Fibroblast of mammary gland (primary cell): Measurements from ENCODE around the gene PTPRN2.

ENCODE experiments used
- DNase-seq: peaks from one replicate; pipeline ENCODE4 v3.0.0-alpha.2; 2010; ENCODE audit warnings: low read depth
- H3K4me3 ChIP-seq: 2 replicates; pipeline ENCODE4 v1.5.1; 2011; ENCODE audit warnings: low read depth, mild to moderate bottlenecking, low read length, moderate library complexity; ENCODE audit not compliant: control insufficient read depth
- TF ChIP-seq, protein P1 (sequence below): conservative IDR thresholded peaks from 2 replicates; pipeline ENCODE4 v1.5.1; 2011; ENCODE audit warnings: low read depth, low read length, inconsistent platforms; ENCODE audit not compliant: control insufficient read depth, insufficient read depth

The PTPRN2 gene

DNA sequence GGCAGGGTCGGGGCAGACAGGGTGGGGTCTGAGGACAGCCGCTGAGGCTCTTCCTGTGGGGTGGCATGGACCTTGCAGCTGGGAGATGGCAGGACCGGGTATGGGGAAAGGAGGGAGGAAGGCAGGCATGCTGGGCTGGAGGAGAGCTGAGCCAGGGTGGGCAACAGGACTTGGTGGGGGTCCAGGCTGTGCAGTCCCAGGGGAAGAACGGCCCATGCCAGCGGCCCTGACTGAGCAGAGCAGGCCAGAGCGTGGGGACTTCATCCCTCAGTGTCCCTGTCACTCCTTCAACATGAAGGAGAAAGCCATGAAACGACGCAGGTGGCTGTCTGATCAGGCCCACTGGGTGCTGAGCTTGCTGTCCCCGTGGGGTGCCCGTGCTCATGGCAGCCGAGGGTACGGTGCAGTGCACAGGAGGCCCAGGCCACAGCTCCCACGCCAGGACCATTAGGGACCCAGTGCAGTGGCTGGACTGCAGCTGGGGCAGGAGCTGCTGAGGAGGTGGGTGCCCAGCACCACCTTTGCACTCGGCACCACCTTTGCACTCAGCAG lies 519.6 kb downstream of the PTPRN2 start:
- TF ChIP-seq, protein P1, sequence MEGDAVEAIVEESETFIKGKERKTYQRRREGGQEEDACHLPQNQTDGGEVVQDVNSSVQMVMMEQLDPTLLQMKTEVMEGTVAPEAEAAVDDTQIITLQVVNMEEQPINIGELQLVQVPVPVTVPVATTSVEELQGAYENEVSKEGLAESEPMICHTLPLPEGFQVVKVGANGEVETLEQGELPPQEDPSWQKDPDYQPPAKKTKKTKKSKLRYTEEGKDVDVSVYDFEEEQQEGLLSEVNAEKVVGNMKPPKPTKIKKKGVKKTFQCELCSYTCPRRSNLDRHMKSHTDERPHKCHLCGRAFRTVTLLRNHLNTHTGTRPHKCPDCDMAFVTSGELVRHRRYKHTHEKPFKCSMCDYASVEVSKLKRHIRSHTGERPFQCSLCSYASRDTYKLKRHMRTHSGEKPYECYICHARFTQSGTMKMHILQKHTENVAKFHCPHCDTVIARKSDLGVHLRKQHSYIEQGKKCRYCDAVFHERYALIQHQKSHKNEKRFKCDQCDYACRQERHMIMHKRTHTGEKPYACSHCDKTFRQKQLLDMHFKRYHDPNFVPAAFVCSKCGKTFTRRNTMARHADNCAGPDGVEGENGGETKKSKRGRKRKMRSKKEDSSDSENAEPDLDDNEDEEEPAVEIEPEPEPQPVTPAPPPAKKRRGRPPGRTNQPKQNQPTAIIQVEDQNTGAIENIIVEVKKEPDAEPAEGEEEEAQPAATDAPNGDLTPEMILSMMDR: no peak
- no peak for DNase-seq

DNA sequence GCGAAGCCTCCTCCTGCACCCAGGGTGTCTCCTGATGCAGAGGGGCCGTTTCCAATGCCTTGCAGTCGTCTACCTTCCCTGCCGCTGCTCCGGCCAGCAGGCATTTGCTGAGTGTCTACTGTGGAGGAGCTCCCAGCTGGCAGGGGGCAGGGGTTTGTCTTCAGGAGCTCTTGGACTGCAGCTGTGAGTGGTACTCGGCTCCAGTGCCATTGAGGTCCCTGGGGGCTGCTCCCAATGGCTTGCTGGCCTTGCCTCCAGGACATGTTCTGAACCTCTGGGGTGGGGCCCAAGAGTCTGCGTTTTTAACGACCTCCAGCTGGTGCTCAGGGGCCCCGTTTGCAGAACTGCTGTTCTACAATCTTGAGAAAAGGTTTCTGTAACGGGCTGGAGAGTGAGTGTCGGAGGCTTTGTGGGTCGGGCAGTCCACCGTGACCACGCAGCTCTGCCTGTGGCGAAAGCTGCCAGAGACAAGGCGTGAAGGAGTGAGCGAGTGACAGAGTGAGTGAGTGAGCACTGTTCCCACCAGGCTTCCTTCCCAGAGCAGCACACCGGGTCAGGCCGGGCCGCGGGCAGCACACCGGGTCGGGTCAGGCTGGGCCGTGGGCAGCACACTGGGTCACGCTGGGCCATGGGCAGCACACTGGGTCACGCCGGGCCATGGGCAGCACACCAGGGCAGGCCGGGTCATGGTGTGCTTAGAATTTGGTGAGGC lies 520.2 kb downstream of the PTPRN2 start:
- no peak overlapping the region for H3K4me3 ChIP-seq

More for the DNA sequence above, 519.6 kb downstream of the PTPRN2 start:
- H3K4me3 ChIP-seq: no peak overlapping the region

DNA sequence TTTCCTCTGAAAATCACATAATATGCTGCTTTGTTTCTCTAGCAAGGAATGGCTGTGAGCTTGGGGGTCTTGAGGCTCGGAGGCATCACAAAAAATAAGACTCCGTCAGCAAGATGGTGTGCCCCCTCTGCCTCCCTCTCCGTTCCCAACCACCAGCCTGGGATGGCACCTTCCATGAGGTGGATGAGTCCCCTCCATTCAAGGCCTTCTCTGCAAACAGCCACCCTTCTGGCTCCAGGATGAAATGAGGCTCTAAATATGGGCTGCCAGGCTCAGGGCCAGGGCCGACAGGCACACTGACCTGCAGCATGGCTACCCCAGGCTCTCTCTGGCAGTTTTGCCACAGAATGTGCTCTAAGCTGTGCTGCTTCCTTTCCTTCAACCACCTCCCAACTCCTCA lies 521.5 kb downstream of the PTPRN2 start:
- no peak for DNase-seq
- TF ChIP-seq, protein P1: no peak

More for the DNA sequence above, 520.2 kb downstream of the PTPRN2 start:
- DNase-seq: no peak
- TF ChIP-seq, protein P1: no peak

DNA sequence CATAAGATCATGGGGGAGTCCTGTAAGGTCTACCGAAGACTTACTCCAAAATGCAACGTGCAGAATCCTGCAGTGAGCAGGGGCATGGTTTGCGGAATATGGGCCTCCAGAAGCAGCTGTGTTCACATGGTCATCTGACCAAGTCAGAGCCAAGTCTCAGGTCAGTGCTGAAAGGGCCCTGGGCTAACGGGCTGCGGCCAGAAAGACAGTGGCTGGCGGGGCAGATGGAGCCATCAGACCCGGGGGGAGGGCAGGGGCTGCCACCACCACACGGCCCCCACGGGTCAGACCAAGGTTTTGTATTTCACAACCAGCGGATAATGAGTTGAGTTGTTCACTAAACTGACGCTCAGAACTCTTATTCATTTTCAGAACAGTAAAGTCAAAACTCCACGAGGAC lies 522.3 kb downstream of the PTPRN2 start:
- no peak for DNase-seq
- TF ChIP-seq, protein P1: no peak
- no peak overlapping the region for H3K4me3 ChIP-seq

More for the DNA sequence above, 521.5 kb downstream of the PTPRN2 start:
- H3K4me3 ChIP-seq: no peak overlapping the region

DNA sequence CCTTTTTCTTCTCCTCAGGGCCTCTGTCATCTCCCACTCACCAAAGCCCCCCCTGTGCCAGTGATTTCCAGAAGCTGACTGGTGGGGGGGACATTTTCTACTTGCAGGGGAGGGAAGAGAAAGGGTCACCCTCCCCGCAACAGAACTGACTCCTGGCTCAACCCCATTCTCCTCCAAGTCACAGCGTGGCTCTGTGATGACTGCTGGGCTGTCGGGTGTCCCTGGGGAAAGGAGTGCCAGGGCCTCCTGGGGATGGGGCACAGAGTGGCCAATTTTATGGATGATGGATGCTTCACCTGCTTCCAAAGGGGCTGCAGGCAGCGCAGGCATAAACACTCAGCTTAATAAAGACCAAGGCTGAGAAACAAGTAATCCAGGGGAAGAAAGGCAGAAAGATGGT lies 523.0 kb downstream of the PTPRN2 start:
- TF ChIP-seq, protein P1: no peak
- no peak overlapping the region for H3K4me3 ChIP-seq
- DNase-seq: no peak

DNA sequence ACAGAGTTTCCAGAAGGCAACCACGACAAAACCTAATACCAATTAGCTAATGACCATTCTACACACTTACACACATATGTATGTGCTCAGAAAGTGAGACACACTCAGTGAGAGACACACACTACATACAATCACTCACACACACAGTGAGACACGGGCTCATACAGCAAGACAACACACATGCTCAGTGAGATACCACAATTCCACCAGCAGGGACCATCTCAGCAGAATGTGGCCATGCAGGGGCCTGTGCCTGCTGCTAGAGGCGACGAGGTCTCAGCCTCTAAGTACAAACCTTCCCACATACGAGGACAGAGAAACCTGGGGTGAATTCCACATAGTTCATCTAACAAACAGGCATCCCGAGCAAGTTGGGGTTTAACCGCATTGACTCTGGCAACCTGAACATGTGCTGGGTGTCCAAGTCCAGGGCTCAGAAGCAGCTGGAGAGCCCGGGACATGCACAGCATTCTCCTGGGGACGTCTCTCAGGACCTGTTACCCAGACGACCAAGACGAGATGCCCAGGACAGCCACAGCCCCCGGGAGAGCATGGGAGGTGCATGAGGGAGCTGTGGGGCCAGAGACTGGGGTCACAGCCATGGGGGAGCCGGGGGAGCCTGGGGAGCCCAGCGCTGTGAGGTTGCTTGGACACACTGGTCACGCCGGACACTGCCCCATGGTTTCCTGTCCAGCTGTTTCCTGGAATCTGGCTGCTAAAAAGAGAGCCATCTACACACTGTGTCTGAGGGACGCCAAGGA lies 523.6 kb downstream of the PTPRN2 start:
- DNase-seq: no peak
- no peak overlapping the region for H3K4me3 ChIP-seq
- TF ChIP-seq, protein P1: no peak
